ENCODE data around the gene IER5L.

Gene IER5L

DNA sequence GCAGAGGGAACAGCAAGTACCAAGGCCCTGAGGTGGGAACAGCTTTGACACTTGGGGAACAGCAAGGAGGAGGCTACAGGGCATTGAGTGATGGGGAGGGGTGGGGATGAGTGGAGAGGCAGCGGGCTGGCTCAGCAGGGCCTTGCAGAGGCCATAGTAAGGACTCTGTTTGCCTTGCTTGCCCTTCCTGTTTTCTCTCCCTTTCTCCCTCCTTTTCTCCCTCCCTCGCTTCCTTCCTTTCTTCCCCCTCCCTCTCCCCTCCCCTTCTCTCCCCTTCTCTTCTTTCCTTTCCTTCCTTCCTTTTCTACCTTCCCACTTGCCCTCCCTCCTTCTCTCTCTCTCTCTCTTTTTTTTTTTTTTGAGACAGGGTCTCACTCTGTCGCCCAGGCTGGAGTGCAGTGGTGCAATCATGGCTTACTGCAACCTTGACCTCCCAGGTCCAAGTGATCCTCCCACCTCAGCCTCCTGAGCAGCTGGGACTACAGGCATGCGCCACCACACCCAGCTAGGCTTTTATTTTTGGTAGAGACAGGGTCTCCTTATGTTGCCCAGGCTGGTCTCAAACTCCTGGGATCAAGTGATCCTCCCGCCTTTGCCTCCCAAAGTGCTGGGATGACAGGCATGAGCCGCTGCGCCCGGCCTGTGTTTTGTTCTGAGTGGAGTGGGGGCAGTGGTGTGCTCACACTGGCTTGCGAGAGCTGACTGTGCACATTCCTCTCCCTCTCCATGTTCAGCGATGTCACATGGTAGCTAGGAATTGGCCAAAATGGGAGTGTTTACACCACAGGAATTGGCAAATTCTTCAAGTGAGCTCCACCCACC is 17.1 kb downstream of the IER5L start:
- DNase-seq = no peak

GRCh38 chr9:129156163-129156562 is 21.9 kb downstream of the IER5L start:
- no peak for DNase-seq

DNA sequence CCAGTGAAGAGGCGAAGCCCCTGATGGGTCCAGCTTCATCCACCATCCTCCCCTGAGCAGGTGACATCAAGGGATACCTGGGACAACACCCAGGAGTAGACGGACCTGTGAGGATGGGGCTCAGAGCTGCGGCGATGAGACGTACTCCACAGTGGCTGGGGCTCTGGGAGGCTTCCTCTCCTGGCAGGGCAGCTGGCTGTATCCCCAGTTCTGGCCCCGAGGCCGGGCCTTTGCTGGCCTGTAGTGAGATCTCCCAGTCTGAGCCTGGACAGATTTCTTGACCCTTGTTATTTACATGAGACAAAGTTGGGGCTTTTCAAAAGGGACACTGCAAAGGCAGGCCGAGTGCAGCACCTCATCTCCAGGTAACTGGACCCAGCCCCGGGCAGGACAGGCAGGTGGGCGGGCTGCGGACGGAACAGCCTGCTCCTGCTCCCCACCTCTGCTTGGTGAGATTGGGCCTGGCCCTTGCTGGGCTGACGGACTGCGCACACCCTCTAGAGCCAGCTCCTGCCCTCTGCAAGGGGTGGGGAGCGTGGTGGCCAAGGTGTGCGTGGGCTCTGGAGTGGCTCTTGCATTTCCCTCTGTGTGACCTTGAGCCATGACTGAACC is 23.1 kb downstream of the IER5L start:
- DNase-seq = no peak

GRCh38 chr9:129151469-129151868 is 26.6 kb downstream of the IER5L start:
- no peak for DNase-seq

GRCh38 chr9:129150672-129151211 is 27.3 kb downstream of the IER5L start:
- DNase-seq = no peak

- DNase-seq = no peak
Measured at GRCh38 chr9:129150122-129150521, 27.9 kb downstream of the IER5L start.

DNA sequence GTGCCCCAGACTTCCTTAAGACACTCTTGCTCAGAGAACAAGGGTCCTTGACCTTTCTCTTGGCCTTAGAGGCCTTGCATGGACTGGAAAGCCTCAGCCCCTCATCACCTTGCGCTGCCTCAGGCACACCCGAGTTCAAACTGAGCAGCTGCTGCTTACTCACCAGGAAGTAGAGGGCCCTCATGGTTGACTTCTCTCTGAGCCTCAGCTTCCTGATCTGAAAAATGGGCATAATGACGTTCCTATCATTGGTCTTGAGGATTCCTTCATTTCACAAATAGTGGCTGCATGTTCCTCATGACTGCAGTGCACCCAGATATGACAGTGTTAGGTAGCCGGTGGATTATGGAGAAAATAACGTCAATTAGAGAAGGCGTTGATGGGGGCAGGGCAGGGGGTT is 28.6 kb downstream of the IER5L start:
- no peak for DNase-seq

DNA sequence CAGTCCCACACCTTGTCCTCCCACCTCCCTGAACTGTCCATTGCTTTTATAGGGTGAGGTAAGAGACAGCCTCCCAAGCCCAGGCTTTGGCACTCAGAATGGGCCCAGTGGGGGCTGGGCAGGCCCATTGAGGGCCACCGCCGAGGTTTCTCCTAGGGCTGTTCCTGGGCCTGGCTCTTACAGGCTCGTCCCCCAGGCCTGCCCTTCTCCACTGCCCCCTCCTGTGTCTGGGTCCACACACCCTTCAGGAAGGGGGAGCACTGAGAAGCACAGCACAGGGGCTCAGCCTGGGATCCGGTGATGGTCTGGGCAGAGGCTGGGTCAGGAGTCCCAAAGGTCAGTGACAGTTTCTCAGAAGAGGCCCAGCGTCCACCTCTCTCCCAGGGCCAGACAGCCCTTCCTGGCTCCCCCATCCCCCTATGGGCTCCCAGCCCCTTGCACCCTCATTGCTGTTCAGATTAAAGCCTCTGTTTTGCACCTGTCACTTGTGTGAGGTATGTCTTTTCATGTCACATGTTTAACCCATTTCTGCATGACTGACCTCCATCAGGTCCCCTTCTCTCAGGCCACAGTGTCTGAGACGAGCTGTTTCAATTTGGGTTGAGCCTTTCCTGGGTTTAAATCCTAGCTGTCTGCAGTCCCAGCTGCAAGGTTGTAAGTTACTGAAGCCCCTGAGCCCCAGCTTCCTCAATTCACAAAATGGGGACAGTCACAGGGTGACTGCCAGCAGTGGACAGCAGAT is 29.4 kb downstream of the IER5L start:
- DNase-seq = no peak

GRCh38 chr9:129146441-129146941 is 31.6 kb downstream of the IER5L start:
- no peak for DNase-seq

DNA sequence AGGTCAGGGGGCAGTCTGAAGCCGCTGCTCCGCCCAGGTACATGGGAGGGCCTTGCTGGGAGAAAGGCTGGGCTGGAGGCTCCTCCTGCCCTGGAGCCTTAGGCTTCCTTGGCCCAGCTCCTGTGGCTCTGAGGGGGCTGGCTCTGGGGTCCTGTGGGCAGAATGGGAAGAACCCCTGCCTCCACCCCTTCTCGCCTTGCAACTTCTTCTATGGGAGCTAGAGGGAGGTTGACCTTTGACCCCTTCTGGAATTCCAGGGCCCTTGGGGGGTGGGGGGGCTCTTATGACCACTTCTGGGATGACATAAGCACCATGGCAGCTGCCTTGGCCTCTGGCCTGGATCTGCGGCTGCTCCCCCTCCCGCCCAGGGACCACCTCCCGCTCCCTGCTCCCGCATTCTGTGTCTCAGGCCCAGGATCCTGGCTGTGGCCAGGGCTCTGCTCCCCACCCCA is 32.2 kb downstream of the IER5L start:
- DNase-seq = no peak

GRCh38 chr9:129145316-129145715 is 32.7 kb downstream of the IER5L start:
- no peak for DNase-seq

GRCh38 chr9:129143031-129143927 is 34.8 kb downstream of the IER5L start:
- DNase-seq = peak; percentile 73

- DNase-seq = no peak
Measured at GRCh38 chr9:129142138-129142935, 35.7 kb downstream of the IER5L start.

- no peak for DNase-seq
Measured at GRCh38 chr9:129141066-129142041, 36.7 kb downstream of the IER5L start.

- DNase-seq = peak; percentile 85
Measured at GRCh38 chr9:129140397-129141065, 37.5 kb downstream of the IER5L start.

DNA sequence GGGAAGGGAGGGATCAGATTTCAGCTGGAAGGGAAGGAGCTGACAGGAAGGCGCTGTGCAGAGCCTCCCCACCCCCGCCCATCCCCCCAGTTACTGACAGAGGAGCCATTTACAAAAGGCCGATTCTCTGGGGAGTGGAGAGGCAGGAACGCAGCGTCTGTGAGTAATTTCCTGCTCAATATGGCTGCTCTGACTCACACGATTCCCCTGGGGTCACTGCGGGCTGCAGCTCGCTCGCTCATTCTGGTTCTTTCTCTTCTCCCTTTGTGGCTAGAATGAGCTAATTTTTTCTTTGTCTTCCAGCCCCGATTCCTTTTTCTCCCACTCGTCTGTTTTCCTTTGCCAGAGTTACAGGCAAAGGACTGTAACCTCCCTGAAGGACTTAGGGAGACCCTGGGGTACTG is 38.1 kb downstream of the IER5L start:
- DNase-seq = peak; percentile 100

- peak; percentile 90 for DNase-seq
Measured at GRCh38 chr9:129139233-129139992, 38.6 kb downstream of the IER5L start.

DNA sequence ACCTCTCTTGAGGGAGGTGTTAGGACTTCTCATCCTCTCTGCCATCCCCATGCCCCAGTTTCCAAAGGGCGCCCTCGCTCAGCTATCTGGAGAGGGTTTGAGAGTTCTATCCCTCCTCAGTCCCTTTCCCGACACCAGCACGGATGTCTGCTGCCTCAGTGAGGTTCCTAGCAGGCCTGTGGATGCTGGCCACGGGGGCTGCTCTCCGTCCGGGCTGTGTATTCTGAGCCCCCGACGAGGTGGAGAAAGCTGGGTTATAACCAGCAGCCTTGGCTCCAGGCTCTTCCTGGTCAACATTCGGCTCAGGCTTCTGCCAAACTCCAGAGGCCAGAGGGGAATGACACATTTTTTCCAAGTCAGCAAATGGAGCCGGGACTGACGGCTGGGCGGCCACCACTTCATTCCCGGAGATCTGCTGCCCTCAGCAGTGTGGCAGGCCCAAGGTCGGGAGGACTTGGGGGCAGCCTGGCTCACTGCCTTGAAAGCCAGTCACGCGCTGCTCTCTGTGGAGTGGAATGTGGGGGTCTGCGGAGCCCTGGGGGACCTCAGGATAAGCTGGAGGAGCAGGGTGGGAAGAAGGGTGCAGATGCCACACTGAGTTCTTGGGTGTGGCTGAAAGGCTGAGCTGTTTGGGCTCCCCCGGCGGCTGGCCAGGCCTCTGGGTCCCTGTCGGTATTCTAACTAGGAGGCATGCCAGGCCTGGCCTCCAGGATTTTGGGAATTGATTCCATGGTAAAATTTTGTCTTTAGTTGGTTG is 39.4 kb downstream of the IER5L start:
- no peak for DNase-seq
